Natural killer cell (primary cell): ENCODE results near the gene DRC7. TPM values are rescaled to one million over a fixed set of nuclear protein-coding genes. Genes with fewer than 3 reads are reported as not detected.

Experiments used
- ATAC-seq, 3 donors: fragments of 150-1000 bp in 2 of 3; fragments of 200-7000 bp in 1 of 3; cut with Tn5 transposase; 1 replicate in 1 of 3; 2 replicates in 2 of 3; pipeline ENCODE4 v1.10.0; 2021; ENCODE audit warnings: mild to moderate bottlenecking in 2 of 3, moderate library complexity in 2 of 3
- DNase-seq, 2 donors: peaks; one replicate each; pipeline versions ENCODE4 v3.0.0 to v3.0.0-alpha.2; 2013 to 2021; ENCODE audit warnings: mixed read lengths in 1 of 2
- H3K27ac ChIP-seq: one replicate; pipeline ENCODE4 v1.5.1; 2013; ENCODE audit warnings: mild to moderate bottlenecking, low read length
- H3K27me3 ChIP-seq: one replicate; pipeline ENCODE4 v1.6.1; 2013; ENCODE audit warnings: low read length; ENCODE audit not compliant: control insufficient read depth, insufficient read depth
- H3K36me3 ChIP-seq: one replicate; pipeline ENCODE4 v1.6.1; 2013; ENCODE audit warnings: low read length; ENCODE audit not compliant: control insufficient read depth, insufficient read depth
- H3K4me1 ChIP-seq: one replicate; pipeline ENCODE4 v1.6.1; 2013; ENCODE audit warnings: low read length; ENCODE audit not compliant: control insufficient read depth, insufficient read depth
- H3K4me3 ChIP-seq: one replicate; pipeline ENCODE4 v1.5.1; 2013; ENCODE audit warnings: low read length
- H3K9me3 ChIP-seq: one replicate; pipeline ENCODE4 v1.6.1; 2013; ENCODE audit warnings: low read length; ENCODE audit not compliant: control insufficient read depth, insufficient read depth
- H3K27ac Mint-ChIP-seq, 2 donors: one replicate each; pipeline ENCODE4 v1.8.0; 2022; ENCODE audit warnings: mild to moderate bottlenecking in 2 of 2, mixed read lengths in 2 of 2, moderate library complexity in 1 of 2
- H3K27me3 Mint-ChIP-seq, 2 donors: one replicate each; pipeline ENCODE4 v1.8.0; 2022; ENCODE audit warnings: low read depth in 2 of 2, mixed read lengths in 2 of 2
- H3K36me3 Mint-ChIP-seq: one replicate; pipeline ENCODE4 v1.8.0; 2022; ENCODE audit warnings: mixed read lengths
- H3K4me1 Mint-ChIP-seq, 2 donors: one replicate each; pipeline ENCODE4 v1.8.0; 2022; ENCODE audit warnings: mixed read lengths in 2 of 2
- H3K4me3 Mint-ChIP-seq: one replicate; pipeline ENCODE4 v1.8.0; 2022; ENCODE audit warnings: mild to moderate bottlenecking, moderate library complexity, mixed read lengths
- H3K9me3 Mint-ChIP-seq, 2 donors: one replicate each; pipeline ENCODE4 v1.8.0; 2022; ENCODE audit warnings: mixed read lengths in 2 of 2
- WGBS: methylation state at CpG from one replicate; pipeline ENCODE4 v1.1.7; 2013; ENCODE audit warnings: missing lambda C conversion rate; ENCODE audit not compliant: insufficient coverage; 5-methylcytosine and 5-hydroxymethylcytosine counted together
- intact Hi-C: fragments of 100-400 bp; cut with micrococcal nuclease; formaldehyde crosslinking; loops from one replicate; pipeline ENCODE4 v1.14.2; 2022
- total RNA-seq, 4 donors: library from RNA; stranded (reverse); fragments of 120-200 nt in 1 of 4; gene quantifications; one replicate each; pipeline versions ENCODE4 v1.2.3 to v1.2.4, GENCODE V29; 2013 to 2022
- TF ChIP-seq, protein P1 (sequence below): fragments of 200-600 bp; IDR thresholded peaks from one replicate; pipeline ENCODE4 v1.8.0; 2022; ENCODE audit warnings: antibody characterized with exemption

DRC7 gene, protein sequence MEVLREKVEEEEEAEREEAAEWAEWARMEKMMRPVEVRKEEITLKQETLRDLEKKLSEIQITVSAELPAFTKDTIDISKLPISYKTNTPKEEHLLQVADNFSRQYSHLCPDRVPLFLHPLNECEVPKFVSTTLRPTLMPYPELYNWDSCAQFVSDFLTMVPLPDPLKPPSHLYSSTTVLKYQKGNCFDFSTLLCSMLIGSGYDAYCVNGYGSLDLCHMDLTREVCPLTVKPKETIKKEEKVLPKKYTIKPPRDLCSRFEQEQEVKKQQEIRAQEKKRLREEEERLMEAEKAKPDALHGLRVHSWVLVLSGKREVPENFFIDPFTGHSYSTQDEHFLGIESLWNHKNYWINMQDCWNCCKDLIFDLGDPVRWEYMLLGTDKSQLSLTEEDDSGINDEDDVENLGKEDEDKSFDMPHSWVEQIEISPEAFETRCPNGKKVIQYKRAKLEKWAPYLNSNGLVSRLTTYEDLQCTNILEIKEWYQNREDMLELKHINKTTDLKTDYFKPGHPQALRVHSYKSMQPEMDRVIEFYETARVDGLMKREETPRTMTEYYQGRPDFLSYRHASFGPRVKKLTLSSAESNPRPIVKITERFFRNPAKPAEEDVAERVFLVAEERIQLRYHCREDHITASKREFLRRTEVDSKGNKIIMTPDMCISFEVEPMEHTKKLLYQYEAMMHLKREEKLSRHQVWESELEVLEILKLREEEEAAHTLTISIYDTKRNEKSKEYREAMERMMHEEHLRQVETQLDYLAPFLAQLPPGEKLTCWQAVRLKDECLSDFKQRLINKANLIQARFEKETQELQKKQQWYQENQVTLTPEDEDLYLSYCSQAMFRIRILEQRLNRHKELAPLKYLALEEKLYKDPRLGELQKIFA
- total RNA-seq = under 1 TPM in 1 of 3 donors, not detected in 2; 0.33 TPM
- total RNA-seq (2013) = 0.29 TPM

DNA sequence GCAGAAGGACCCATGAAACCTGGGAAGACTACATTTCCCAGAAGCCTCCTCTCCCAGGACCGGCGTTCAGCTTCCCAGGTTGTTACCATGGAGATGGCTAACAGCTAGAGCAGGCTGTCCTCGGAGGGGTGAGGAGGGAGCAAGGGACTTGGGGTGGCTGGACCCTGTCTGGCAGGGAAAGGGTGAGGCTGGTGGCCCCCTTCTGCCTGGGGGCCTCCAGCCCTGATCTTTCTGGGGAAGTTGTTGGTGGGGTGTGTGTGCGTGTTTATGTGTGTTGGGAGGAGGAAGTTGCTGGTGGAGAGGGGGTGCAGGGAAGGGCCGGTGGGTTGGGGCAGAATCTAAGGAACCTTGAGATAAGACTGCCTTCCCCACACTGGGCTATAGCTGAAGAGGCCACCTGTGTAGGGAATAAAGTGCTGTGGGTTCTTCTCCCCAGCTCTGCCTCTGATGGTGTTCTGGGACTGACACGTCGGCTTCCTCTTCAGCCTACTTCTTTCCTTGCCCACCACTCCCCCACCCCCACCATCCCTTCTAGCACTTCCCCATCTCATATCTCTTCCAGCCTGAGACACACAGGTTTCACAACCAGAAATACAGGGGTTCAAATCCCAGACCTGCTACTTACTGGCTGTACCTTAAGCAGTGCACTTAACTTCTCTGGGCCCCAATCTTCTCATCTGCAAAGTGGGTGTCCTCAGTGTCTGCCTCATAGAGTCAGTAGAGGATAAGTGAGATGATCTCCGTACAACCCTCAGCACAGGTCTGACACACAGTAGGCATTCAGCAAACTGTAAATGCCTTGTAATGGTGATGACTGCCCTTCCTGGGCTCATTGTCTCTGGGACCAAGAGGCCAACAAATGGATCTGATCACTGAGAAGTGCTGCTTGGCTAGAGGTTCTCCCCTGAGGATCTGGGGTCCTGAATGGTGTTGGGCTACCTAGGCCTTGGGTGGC lies at the start of gene DRC7:
DRC7 (plus strand) TSS at position 82 of the 955 bp plus-strand sequence. CDS start 3,144 bp downstream, outside the sequence.
- Histone ChIP-seq H3K9me3 (no peaks in the 10 kb centered on the region), H3K27me3 (no peaks in the 10 kb centered on the region), H3K36me3 (no peaks in the 10 kb centered on the region), H3K4me3 (peak within 1 kb of the TSS; percentile 1), H3K4me1 (peaks cover 27% of the 10 kb centered on the region), H3K27ac (no peak within 1 kb of the TSS)
- DNase-seq (peak in 1 of 2 donors; percentile 46), ATAC-seq (peak in 1 of 3 donors; percentile 52)
- peaks cover 9 to 10% of the 10 kb centered on the region in 2 donors for H3K4me1 Mint-ChIP-seq
- TF ChIP-seq, protein P1, sequence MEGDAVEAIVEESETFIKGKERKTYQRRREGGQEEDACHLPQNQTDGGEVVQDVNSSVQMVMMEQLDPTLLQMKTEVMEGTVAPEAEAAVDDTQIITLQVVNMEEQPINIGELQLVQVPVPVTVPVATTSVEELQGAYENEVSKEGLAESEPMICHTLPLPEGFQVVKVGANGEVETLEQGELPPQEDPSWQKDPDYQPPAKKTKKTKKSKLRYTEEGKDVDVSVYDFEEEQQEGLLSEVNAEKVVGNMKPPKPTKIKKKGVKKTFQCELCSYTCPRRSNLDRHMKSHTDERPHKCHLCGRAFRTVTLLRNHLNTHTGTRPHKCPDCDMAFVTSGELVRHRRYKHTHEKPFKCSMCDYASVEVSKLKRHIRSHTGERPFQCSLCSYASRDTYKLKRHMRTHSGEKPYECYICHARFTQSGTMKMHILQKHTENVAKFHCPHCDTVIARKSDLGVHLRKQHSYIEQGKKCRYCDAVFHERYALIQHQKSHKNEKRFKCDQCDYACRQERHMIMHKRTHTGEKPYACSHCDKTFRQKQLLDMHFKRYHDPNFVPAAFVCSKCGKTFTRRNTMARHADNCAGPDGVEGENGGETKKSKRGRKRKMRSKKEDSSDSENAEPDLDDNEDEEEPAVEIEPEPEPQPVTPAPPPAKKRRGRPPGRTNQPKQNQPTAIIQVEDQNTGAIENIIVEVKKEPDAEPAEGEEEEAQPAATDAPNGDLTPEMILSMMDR = no peak
- peak within 1 kb of the TSS in 1 of 2 donors; percentile 77 for H3K27ac Mint-ChIP-seq
- 30% methylated on average over 7 of the region's 8 CpGs for WGBS
- H3K9me3 Mint-ChIP-seq = no peaks in the 10 kb centered on the region
- no peaks in the 10 kb centered on the region for H3K27me3 Mint-ChIP-seq
- no peak within 1 kb of the TSS for H3K4me3 Mint-ChIP-seq
- intact Hi-C loops = no loop called here
- H3K36me3 Mint-ChIP-seq = no peaks in the 10 kb centered on the region

DNA sequence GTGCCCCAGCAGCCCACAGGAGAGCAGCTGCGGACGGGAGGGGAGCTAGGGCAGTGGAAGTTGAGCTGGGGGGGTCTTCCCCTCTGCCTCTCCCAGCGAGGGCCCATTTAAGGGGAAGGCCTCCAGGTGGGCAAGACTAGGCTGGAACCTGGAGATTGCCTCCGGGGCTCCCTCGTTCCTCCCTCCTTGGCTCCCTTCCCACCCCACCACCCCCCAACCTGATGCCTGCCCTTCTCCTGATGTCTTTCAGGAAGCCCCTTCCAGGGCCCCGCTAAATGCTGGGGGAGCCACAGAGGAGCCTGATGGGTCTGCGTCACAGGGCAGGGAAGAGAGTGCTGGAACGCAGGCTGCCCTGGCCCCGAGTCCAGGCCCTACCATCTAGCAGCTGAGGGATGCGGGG lies 49.4 kb upstream of the DRC7 start:
- Histone ChIP-seq H3K27ac (no peak overlapping the region), H3K9me3 (no peaks in the 10 kb centered on the region), H3K4me1 (peaks cover 70% of the 10 kb centered on the region), H3K36me3 (peaks cover 4% of the 10 kb centered on the region), H3K4me3 (no peak overlapping the region), H3K27me3 (no peaks in the 10 kb centered on the region)
- Mint-ChIP-seq H3K4me1 (peaks cover 35 to 55% of the 10 kb centered on the region in 2 donors), H3K4me3 (no peak overlapping the region), H3K27ac (peak overlapping the region; percentile 91 to 96), H3K9me3 (no peaks in the 10 kb centered on the region), H3K36me3 (no peaks in the 10 kb centered on the region), H3K27me3 (no peaks in the 10 kb centered on the region)
- intact Hi-C loops = loop anchor here (5.0 kb wide), 1 partner anchor 113 kb away; no protein-coding TSS in a partner anchor
- ATAC-seq (no peak), DNase-seq (no peak)
- TF ChIP-seq, protein P1 = no peak
- 69% methylated on average over 10 of the region's 10 CpGs for WGBS

DNA sequence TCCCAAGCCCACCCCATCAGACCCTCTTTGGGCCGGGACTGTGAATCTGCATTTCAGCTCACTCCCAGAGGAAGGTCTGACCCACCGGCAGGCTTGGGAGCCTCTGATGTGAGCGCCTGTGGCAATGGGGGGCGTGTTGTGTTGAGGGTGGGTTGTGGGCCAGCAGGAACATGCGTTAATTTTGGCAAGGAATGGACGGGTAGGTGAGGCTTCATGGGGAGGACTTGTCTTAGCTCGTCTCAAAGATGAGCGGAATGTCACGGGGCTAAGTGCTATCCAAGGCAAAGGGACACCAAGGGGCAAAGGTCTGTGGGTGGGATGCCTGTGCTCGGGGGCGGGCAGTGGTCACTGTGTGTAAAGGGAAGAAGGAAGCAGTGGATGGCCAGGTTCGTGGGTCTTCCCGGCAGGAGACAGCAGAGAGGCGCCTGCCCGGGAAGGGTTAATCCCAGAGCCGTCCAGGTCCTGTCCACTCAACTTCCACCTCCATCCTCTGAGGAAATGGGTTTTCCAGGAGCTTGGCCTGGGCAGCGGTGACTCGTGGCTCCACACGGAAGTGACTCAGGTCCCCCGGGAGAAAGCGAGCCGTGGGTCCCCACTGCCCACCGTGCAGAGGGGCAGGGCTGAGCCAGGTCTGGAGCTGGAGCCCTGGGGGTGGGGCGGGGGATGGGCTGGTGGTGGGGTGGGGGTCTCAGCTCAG lies 48.8 kb upstream of the DRC7 start:
- intact Hi-C loops = loop anchor here (2.0 to 5.0 kb wide), 2 partner anchors 114 to 165 kb away; no protein-coding TSS in a partner anchor
- ATAC-seq = no peak
- H3K27me3 ChIP-seq = no peaks in the 10 kb centered on the region
- no peak overlapping the region for H3K4me3 ChIP-seq
- Mint-ChIP-seq H3K4me1 (peaks cover 40 to 54% of the 10 kb centered on the region in 2 donors), H3K36me3 (no peaks in the 10 kb centered on the region), H3K4me3 (peak overlapping the region; percentile 56), H3K27me3 (no peaks in the 10 kb centered on the region), H3K27ac (peak overlapping the region; percentile 91 to 96), H3K9me3 (no peaks in the 10 kb centered on the region)
- no peaks in the 10 kb centered on the region for H3K9me3 ChIP-seq
- H3K27ac ChIP-seq = peak overlapping the region; percentile 84
- no peak for DNase-seq
- peaks cover 8% of the 10 kb centered on the region for H3K36me3 ChIP-seq
- 81% methylated on average over 24 of the region's 24 CpGs for WGBS
- H3K4me1 ChIP-seq = peaks cover 76% of the 10 kb centered on the region
- TF ChIP-seq, protein P1 = no peak
